Measurements from ENCODE around the gene CFAP299. TPM values are rescaled to one million over a fixed set of nuclear protein-coding genes. Genes with fewer than 3 reads are reported as not detected.

The CFAP299 gene
- total RNA-seq, 4 donors from 2014 or later, result 1.2 TPM; not detected in 3

DNA sequence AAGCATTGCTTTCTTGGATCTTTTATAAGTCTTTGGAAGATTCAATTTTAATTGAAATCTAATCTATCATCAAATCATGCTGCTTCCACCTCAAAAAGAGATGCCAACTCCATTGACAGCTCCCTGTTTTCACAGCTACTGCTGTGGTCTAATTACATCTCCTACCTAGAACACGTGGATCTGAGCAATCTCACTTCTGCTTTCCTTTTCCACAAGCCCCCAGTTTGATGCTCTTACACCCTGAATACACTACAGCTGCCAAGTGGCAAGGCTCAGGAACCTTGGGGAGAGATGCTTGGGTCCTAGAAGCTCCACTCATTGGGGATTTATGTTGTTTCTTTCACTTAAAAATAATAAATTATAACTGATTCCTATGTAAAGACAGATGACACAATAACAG lies 172.0 kb downstream of the CFAP299 start:
- Histone ChIP-seq H3K4me1 (no peaks in the 10 kb centered on the region), H3K4me3 (no peak overlapping the region), H3K36me3 (no peaks in the 10 kb centered on the region), H3K9me3 (no peaks in the 10 kb centered on the region), H3K27ac (no peak overlapping the region), H3K27me3 (no peaks in the 10 kb centered on the region)
- TF ChIP-seq, protein P1, sequence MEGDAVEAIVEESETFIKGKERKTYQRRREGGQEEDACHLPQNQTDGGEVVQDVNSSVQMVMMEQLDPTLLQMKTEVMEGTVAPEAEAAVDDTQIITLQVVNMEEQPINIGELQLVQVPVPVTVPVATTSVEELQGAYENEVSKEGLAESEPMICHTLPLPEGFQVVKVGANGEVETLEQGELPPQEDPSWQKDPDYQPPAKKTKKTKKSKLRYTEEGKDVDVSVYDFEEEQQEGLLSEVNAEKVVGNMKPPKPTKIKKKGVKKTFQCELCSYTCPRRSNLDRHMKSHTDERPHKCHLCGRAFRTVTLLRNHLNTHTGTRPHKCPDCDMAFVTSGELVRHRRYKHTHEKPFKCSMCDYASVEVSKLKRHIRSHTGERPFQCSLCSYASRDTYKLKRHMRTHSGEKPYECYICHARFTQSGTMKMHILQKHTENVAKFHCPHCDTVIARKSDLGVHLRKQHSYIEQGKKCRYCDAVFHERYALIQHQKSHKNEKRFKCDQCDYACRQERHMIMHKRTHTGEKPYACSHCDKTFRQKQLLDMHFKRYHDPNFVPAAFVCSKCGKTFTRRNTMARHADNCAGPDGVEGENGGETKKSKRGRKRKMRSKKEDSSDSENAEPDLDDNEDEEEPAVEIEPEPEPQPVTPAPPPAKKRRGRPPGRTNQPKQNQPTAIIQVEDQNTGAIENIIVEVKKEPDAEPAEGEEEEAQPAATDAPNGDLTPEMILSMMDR (IDR thresholded peaks at IDR 0.05), result no peak
- no peak for TF ChIP-seq POLR2A (IDR thresholded peaks at IDR 0.05)
- intact Hi-C loops (cut with DNase I; ENCODE audit: low total_unique reads), result no loop called here
- DNase-seq, result no peak

GRCh38 chr4:80515496-80515895 lies 180.0 kb downstream of the CFAP299 start:
- no peak for DNase-seq
- TF ChIP-seq, protein P1 (IDR thresholded peaks at IDR 0.05), result no peak
- no peak for TF ChIP-seq POLR2A (IDR thresholded peaks at IDR 0.05)
- intact Hi-C loops (cut with DNase I; ENCODE audit: low total_unique reads), result no loop called here

GRCh38 chr4:80521438-80521837 lies 185.9 kb downstream of the CFAP299 start:
- no peak for DNase-seq
- TF ChIP-seq, protein P1 (IDR thresholded peaks at IDR 0.05), result no peak
- TF ChIP-seq POLR2A (IDR thresholded peaks at IDR 0.05), result no peak
- H3K27ac ChIP-seq, result no peak overlapping the region
- no peaks in the 10 kb centered on the region for H3K27me3 ChIP-seq
- no peaks in the 10 kb centered on the region for H3K9me3 ChIP-seq
- H3K4me1 ChIP-seq, result no peaks in the 10 kb centered on the region
- H3K4me3 ChIP-seq, result no peak overlapping the region
- no peaks in the 10 kb centered on the region for H3K36me3 ChIP-seq
- intact Hi-C loops (cut with DNase I; ENCODE audit: low total_unique reads), result no loop called here

More at GRCh38 chr4:80515496-80515895, 180.0 kb downstream of the CFAP299 start:
- Histone ChIP-seq H3K4me1 (no peaks in the 10 kb centered on the region), H3K27ac (no peak overlapping the region), H3K9me3 (no peaks in the 10 kb centered on the region), H3K4me3 (no peak overlapping the region), H3K36me3 (no peaks in the 10 kb centered on the region), H3K27me3 (peaks cover 0 to 4% of the 10 kb centered on the region in 2 donors)

- no peaks in the 10 kb centered on the region for H3K9me3 ChIP-seq
- no peak overlapping the region for H3K27ac ChIP-seq
- H3K4me1 ChIP-seq, result no peaks in the 10 kb centered on the region
- no peaks in the 10 kb centered on the region for H3K36me3 ChIP-seq
- H3K27me3 ChIP-seq, result no peaks in the 10 kb centered on the region
- intact Hi-C loops (cut with DNase I; ENCODE audit: low total_unique reads), result no loop called here
- H3K4me3 ChIP-seq, result no peak overlapping the region
- no peak for DNase-seq
- no peak for TF ChIP-seq POLR2A (IDR thresholded peaks at IDR 0.05)
- TF ChIP-seq, protein P1 (IDR thresholded peaks at IDR 0.05), result no peak
These were observed 191.2 kb downstream of the CFAP299 start for GRCh38 chr4:80526697-80527096.

GRCh38 chr4:80529026-80529425 lies 193.5 kb downstream of the CFAP299 start:
- no peaks in the 10 kb centered on the region for H3K4me1 ChIP-seq
- no peak overlapping the region for H3K4me3 ChIP-seq
- no peaks in the 10 kb centered on the region for H3K27me3 ChIP-seq
- H3K36me3 ChIP-seq, result no peaks in the 10 kb centered on the region
- intact Hi-C loops (cut with DNase I; ENCODE audit: low total_unique reads), result no loop called here
- no peak for TF ChIP-seq POLR2A (IDR thresholded peaks at IDR 0.05)
- H3K9me3 ChIP-seq, result no peaks in the 10 kb centered on the region
- no peak for DNase-seq
- H3K27ac ChIP-seq, result no peak overlapping the region
